ENCODE measurements around the gene EIF1B. TPM values are rescaled to one million over a fixed set of nuclear protein-coding genes. Genes with fewer than 3 reads are reported as not detected.

Gene EIF1B
- total RNA-seq, 1 donor from 2014 or later = 77.1 TPM

DNA sequence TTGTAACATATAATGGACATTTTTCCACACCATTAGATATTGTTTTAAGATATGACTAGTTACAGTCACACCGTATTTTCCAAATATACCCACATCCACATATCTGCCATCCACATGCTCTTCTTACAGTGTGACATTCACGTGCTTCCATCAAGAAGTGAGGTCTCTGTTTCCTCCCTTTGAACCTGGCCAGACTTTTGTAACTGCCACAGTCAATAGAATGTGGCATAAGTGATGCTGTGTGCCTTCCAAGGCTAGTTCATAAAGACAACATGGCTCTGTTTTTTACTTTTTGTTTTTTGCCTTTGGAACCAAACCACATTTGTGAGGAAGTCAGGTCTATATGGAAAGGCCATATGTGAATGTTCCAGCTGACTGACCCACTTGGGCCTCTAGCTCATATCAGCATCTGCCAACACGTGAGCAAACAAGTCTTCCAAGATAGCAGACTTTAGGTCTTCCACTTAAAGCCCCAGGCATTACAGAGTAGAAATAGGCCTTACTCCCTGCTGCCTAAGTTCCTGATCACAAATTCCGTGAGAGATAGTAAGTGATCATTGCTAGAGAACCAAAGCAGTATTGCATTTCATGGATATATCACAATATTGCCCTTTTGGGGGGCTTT lies 27.1 kb downstream of the EIF1B start:
- TF ChIP-seq CTCF (IDR thresholded peaks at IDR 0.05; ENCODE audit: unreplicated experiment) = no peak
- no peak for DNase-seq (ENCODE audit: low spot score in 2 of 2, unreplicated experiment in 2 of 2)
- Mint-ChIP-seq H3K27ac (no peak overlapping the region), H3K36me3 (no peaks in the 10 kb centered on the region), H3K4me1 (no peaks in the 10 kb centered on the region), H3K4me3 (no peak overlapping the region), H3K9me3 (peaks cover 4% of the 10 kb centered on the region), H3K27me3 (ENCODE audit: low read depth) (no peaks in the 10 kb centered on the region)

DNA sequence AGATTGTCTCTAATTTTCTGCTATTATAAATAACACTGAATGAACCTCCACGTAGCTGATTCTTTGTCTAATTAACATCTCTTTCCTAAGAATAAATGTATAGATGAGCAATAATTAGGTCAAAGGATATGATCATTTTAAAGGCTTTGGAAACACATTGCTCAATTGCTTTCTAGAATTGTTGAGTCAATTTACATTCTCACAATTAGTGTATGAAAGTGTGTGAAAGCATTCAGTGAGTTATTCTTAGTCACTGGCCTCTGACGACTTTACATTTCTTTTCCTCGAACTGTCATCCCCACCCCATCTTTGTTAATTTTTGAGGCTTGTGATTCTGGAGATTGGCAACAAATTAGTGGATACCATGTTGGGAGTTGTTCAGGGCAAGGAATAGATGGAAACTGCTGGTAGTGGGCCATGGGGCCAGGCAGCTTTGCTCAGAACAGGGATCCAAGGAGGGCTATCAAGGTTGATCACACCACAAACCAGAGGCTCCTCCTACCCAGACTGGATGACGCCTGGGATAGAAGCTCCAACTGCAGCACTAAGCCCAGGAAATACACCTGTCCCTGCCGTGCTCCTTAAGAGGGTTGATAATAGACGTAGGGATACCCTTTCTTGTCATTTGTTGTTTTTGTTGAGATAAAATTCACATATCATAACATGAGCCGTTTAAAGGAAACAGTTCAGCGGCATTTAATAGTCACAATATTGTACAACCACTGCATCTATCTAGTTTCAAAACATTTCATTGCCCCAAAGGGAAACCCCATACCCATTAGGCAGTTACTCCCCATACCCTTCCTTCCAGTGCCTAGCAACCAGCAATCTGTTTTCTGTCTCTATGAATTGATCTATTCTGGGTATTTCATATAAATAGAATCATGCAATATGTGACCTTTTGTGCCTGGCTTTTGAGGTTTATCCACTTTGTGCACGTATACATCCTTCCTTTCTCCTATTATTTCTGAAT lies 27.9 kb downstream of the EIF1B start:
- no peaks in the 10 kb centered on the region for H3K36me3 Mint-ChIP-seq
- H3K27ac Mint-ChIP-seq = no peak overlapping the region
- H3K9me3 Mint-ChIP-seq = peaks cover 4% of the 10 kb centered on the region
- H3K4me1 Mint-ChIP-seq = no peaks in the 10 kb centered on the region
- TF ChIP-seq CTCF (IDR thresholded peaks at IDR 0.05; ENCODE audit: unreplicated experiment) = no peak
- no peak for DNase-seq (ENCODE audit: low spot score in 2 of 2, unreplicated experiment in 2 of 2)
- H3K4me3 Mint-ChIP-seq = no peak overlapping the region
- no peaks in the 10 kb centered on the region for H3K27me3 Mint-ChIP-seq (ENCODE audit: low read depth)

DNA sequence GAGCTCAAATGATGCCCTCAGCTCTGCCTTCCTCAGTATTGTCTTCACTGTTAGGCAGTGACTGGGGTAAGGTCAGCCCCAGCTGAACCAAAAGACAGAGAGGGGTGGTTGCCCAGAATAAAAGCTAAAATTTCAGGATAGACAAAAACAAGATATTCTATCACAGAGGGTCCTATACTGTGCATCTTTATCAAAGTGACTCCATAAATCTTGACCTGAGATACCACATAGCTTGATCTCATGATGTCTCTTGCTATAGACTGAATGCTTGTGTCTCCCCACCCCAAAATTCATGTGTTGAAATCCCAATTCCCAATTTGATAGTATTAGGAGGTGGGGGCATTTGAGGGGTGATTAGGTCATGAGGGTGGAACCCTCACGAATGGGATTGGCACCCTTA lies 30.4 kb downstream of the EIF1B start:
- Mint-ChIP-seq H3K4me1 (no peaks in the 10 kb centered on the region), H3K36me3 (no peaks in the 10 kb centered on the region), H3K27me3 (ENCODE audit: low read depth) (no peaks in the 10 kb centered on the region), H3K9me3 (peaks cover 4% of the 10 kb centered on the region), H3K4me3 (no peak overlapping the region), H3K27ac (no peak overlapping the region)
- TF ChIP-seq CTCF (IDR thresholded peaks at IDR 0.05; ENCODE audit: unreplicated experiment) = no peak
- DNase-seq (ENCODE audit: low spot score in 2 of 2, unreplicated experiment in 2 of 2) = no peak

GRCh38 chr3:40340541-40341170 lies 31.1 kb downstream of the EIF1B start:
- Mint-ChIP-seq H3K27ac (no peak overlapping the region), H3K4me3 (no peak overlapping the region), H3K9me3 (peaks cover 4% of the 10 kb centered on the region), H3K4me1 (no peaks in the 10 kb centered on the region), H3K36me3 (no peaks in the 10 kb centered on the region), H3K27me3 (ENCODE audit: low read depth) (no peaks in the 10 kb centered on the region)
- no peak for TF ChIP-seq CTCF (IDR thresholded peaks at IDR 0.05; ENCODE audit: unreplicated experiment)
- DNase-seq (ENCODE audit: low spot score in 2 of 2, unreplicated experiment in 2 of 2) = no peak

DNA sequence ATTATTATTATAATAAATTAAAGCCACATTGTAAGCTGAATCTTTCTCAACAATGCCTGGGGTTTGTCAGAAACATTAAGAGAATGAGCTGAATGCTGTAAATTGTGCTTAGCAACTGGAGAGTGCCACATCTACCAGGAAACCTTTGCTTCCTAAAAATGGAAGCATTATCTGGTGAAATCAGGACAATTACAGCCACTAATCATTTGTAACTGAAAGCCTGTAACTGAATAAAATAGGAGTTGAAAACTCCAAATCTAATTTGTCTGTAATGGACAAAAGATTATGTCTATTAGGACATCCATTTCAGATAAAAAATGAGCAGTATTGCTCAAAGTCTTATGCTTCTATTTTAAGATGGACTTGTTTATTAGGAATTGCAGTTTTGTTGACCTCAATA lies 32.2 kb downstream of the EIF1B start:
- Mint-ChIP-seq H3K9me3 (peaks cover 8% of the 10 kb centered on the region), H3K4me1 (no peaks in the 10 kb centered on the region), H3K4me3 (no peak overlapping the region), H3K27me3 (ENCODE audit: low read depth) (no peaks in the 10 kb centered on the region), H3K27ac (no peak overlapping the region), H3K36me3 (no peaks in the 10 kb centered on the region)
- DNase-seq (ENCODE audit: low spot score in 2 of 2, unreplicated experiment in 2 of 2) = no peak
- no peak for TF ChIP-seq CTCF (IDR thresholded peaks at IDR 0.05; ENCODE audit: unreplicated experiment)

All from mesothelial cell of epicardium (in vitro differentiated cells).